Left cardiac atrium (tissue), 4 donors: Measurements from ENCODE around the gene NLRP6. TPM values are rescaled to one million over a fixed set of nuclear protein-coding genes. Genes with fewer than 3 reads are reported as not detected.
A peak's percentile ranks its signal among the peaks of the same experiment; 100 is the strongest.
"Not testable (repeated sequence)": the region's sequence is repeated elsewhere in the genome, so short reads cannot be mapped to it uniquely, and the experiment has no call there.

Experiments
- ATAC-seq, 2 donors: fragments of 200-7000 bp; cut with Tn5 transposase; one replicate each; pipeline ENCODE4 v1.9.1; 2020; ENCODE audit warnings: mild to moderate bottlenecking in 2 of 2, moderate library complexity in 2 of 2
- DNase-seq: peaks from one replicate; pipeline ENCODE4 v3.0.0-alpha.2; 2020
- intact Hi-C, 2 donors: fragments of 100-400 bp; cut with DNase I; formaldehyde crosslinking; loops; one replicate each; pipeline versions ENCODE4 v1.14.1 to v1.15.1; 2022 to 2023
- total RNA-seq, 2 donors: library from RNA; stranded (reverse); fragmentation: NEBNext Ultra II Directional; extraction: Animal tissue kit (Norgen Biotek cat#: 25700); gene quantifications; one replicate each; pipeline ENCODE4 v1.2.1, GENCODE V29; 2021
- donor health status: DM: no; HTN: yes; CAD: no.
- donor health status: DM: no; HTN: yes; CAD: no; lungs with severe emphysema.
- donor health status: DM: yes; HTN: yes; CAD: no.
- donor health status: Dilated cardiomyopathy.

Gene NLRP6
- total RNA-seq, 2 donors from 2014 or later: 0.16 to 0.62 TPM

DNA sequence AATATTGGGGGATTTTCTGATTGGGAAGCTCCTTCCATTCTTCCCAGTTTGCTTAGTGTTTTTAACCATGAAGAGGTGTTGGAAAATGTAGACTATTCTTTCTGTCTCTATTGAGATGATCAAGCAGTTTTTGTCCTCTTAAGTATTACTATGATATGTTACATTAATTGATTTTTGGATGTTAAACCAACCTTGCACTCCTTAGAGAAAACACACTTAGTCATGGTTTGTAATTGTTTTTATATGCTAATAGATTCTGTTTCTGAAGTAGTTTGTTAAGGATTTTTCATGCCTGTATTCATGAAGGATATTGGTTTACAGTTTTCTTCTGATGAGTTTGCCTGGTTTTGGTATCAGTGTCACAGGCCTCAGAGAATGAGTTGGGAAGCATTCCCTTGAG lies 2.0 kb upstream of the NLRP6 start:
- DNase-seq: no peak
- intact Hi-C loops: no loop called here
- ATAC-seq: no peak

DNA sequence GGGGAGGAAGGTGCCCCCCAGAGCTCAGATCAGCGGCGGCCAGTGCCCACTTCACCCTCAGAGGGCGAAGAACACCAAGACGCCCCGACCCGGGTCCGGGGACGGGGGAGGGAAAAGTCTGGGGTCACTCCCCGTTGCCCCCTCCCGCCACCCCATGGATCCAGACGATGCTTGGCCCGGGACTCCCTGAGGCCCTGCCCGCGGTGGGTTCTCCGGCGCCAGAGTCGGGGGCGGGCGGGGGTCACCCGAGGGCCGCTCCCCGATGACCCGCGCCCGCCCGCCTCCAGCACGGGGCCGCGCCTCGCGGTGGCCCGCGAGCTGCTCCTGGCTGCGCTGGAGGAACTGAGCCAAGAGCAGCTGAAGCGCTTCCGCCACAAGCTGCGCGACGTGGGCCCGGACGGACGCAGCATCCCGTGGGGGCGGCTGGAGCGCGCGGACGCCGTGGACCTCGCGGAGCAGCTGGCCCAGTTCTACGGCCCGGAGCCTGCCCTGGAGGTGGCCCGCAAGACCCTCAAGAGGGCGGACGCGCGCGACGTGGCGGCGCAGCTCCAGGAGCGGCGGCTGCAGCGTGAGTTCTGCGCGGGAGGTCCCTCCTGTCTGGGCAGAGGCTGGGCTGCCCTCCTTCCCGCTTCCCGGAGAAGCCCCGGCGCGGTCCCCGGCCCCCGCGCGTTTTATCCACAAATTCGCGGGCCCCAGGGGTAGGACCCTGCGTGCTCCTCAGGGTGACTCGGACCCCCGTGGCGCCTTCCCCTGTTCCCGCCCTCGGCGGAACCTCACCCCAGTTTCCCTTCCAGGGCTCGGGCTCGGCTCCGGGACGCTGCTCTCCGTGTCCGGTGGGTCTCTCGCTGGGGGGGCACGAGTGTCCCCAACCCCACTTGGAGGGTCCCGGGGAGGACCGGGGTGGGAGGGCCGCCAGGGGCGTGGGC lies 1.1 kb downstream of the NLRP6 start:
- DNase-seq: no peak
- intact Hi-C loops: no loop called here
- ATAC-seq: peak in 1 of 2 donors; percentile 31

- no peak for DNase-seq
- intact Hi-C loops: no loop called here
- peak; percentile 35 to 65 for ATAC-seq
Observed at GRCh38 chr11:279966-280705, 1.9 kb downstream of the NLRP6 start.

DNA sequence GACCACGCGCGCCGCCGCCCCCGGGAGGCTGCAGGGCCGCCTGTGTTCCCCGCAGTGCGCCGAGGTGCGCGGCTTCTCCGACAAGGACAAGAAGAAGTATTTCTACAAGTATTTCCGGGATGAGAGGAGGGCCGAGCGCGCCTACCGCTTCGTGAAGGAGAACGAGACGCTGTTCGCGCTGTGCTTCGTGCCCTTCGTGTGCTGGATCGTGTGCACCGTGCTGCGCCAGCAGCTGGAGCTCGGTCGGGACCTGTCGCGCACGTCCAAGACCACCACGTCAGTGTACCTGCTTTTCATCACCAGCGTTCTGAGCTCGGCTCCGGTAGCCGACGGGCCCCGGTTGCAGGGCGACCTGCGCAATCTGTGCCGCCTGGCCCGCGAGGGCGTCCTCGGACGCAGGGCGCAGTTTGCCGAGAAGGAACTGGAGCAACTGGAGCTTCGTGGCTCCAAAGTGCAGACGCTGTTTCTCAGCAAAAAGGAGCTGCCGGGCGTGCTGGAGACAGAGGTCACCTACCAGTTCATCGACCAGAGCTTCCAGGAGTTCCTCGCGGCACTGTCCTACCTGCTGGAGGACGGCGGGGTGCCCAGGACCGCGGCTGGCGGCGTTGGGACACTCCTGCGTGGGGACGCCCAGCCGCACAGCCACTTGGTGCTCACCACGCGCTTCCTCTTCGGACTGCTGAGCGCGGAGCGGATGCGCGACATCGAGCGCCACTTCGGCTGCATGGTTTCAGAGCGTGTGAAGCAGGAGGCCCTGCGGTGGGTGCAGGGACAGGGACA lies 2.7 kb downstream of the NLRP6 start:
- DNase-seq (no peak), ATAC-seq (no peak)
- intact Hi-C loops: no loop called here

GRCh38 chr11:281486-282161 lies 3.4 kb downstream of the NLRP6 start:
- peak; percentile 19 for DNase-seq
- intact Hi-C loops: no loop called here
- no peak for ATAC-seq

GRCh38 chr11:282171-282570 lies 4.0 kb downstream of the NLRP6 start:
- DNase-seq (peak; percentile 10), ATAC-seq (no peak)
- intact Hi-C loops: no loop called here

DNA sequence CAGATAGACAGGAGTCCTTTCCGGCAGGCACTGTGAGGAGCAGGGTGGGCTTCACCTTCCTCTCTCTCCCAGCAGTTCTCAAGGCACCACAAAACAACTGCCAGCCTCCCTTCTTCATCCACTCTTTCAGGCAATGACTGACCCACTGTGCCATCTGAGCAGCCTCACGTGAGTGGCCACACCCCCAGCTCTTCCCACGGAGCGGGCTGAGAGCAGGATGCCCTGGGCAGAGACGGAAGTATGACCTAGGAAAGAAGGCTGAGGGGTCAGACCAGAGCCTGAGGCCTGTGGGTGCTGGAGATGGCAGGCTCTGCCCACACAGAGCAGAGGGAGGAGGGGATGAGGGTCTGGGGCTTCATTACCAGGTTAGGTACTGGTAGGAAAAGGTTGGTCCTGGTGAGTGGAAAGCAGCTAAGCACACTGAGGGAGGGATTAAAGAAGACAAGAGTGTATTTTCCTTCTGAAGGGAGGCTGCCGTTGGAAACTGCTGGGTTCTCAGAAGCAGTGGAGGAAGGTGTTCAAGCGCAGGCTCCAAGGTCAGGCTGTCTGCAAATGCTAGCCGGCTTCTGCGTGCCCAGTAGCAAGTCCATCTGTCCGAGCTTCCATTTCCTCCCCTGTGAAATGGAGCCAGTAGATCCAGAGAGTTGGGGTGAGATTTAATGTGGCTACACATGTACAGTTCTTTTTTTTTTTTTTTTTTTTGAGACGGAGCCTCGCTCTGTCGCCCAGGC lies 4.6 kb downstream of the NLRP6 start:
- DNase-seq (no peak), ATAC-seq (no peak)
- intact Hi-C loops: no loop called here

DNA sequence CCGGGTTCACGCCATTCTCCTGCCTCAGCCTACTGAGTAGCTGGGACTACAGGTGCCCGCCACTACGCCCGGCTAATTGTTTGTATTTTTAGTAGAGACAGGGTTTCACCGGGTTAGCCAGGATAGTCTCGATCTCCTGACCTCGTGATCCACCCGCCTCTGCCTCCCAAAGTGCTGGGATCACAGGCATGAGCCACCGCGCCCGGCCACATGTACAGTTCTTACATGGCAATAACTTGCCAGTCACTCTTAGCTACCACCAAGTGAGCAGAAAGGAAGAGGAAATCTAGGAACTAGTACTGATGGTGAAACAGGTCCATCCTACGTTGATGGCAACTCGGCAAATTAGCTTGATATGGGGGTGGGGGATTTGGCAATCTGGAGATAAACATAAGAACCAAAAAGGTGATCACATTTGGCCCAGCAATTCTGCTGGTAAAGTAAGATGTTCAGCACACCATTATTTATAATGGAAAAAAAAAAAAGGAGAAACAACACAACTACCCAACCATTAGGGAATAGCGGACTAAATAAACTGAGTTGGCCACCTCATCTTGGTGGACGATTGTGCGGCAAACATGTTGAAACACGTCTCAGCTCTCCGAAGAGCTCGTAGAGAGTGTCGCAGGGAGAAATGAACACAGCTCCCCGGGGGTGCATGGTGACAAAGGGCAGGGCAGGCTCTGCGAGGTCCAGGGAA lies 5.3 kb downstream of the NLRP6 start:
- ATAC-seq: no peak
- intact Hi-C loops: no loop called here
- DNase-seq: no peak

- intact Hi-C loops: no loop called here
- DNase-seq (no peak), ATAC-seq (no peak)
Observed at GRCh38 chr11:284105-285020, 6.2 kb downstream of the NLRP6 start.

GRCh38 chr11:285021-285893 lies 7.0 kb downstream of the NLRP6 start:
- ATAC-seq: no peak
- intact Hi-C loops: no loop called here
- no peak for DNase-seq

DNA sequence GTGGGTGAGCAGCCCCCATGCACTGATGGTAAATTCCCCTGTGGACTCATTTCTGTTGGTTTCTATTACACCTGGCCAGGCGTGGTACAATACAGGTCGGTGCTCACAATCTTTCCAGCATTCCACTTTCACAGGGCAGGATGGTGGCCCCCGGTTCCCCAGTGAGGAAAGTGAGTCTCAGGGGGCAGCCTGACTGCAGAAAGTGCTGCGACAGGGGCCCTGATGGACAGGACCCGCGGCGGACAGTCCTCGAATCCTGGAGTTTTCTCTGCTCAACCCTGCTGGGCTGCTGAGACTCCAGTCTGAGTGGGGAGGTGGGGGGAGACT lies 7.7 kb downstream of the NLRP6 start:
- DNase-seq (no peak), ATAC-seq (no peak)
- intact Hi-C loops: no loop called here

GRCh38 chr11:286977-287820 lies 9.0 kb downstream of the NLRP6 start:
- intact Hi-C loops, ATAC-seq: not testable (repeated sequence)
- DNase-seq: peak; percentile 23

GRCh38 chr11:287821-288477 lies 9.7 kb downstream of the NLRP6 start:
- DNase-seq: peak; percentile 22
- peak in 1 of 2 donors; percentile 4 for ATAC-seq
- intact Hi-C loops: no loop called here

DNA sequence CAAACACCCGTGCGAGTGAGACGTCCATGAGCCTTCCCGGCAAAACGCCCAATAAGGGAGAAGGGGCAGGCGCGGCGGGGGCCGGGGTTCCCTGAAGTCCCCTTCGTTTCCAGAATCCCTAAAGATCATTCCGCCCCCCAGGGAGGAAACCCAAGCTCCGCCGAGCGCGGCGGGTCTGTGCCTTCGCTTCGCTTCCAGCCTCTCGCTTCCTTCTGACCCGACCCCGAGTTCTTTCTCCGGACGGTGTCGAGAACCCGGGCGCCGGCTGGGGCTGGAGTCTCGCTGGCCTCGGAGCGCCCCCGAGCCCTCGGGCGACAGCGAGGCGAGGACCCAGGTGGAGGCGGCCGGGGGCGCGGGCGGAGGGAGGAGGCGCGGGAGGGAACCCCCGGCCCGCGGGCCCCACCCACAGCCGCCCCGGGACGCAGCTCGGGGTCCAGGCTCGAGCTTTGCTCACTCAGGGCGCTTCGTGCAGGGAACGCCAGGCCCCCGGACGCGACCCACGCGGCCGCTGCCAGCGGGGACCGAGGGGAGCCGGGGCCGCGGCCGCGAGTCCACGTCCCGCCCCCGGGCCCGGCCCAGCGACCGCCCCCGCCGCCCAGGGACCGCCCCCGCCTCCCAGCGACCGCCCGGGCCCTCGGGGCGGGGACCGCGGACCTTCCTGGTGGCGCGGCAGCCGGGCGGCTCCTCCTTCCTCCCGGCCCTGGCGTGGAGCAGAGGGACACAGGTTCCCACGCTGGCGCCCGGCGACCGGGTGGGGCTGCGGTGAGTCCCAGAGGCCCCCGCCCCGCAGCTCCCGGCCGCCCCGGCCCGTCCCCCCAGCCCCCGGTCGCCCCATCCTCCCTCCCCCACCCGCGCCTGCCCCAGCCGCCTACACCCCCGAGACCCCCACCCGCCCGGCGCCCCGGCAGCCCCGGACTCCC lies 10.5 kb downstream of the NLRP6 start, which contains the start of gene PGGHG:
PGGHG (plus strand) TSS at position 649 of the 920 bp plus-strand sequence. CDS start 691 bp downstream, outside the sequence.
- DNase-seq: peak; percentile 88
- intact Hi-C loops: no loop called here

More for the DNA sequence above, 10.5 kb downstream of the NLRP6 start, which contains the start of gene PGGHG:
- peak; percentile 86 to 91 for ATAC-seq
